Panc1 (cell line): ENCODE data around the gene COL27A1. TPM values are rescaled to one million over a fixed set of nuclear protein-coding genes. Genes with fewer than 3 reads are reported as not detected.

Experiments
- ATAC-seq: fragments of 200-7000 bp; cut with Tn5 transposase; 2 replicates; pipeline ENCODE4 v1.9.1; 2020; ENCODE audit warnings: mild to moderate bottlenecking, moderate library complexity
- BruUV-seq: library from RNA; stranded (reverse); fragments of 400-500 nt; replicated peaks from 2 replicates; lab custom pipeline; 2021; lab: Mats Ljungman, UMichigan
- CTCF ChIA-PET: fragments of 300-600 bp; sonication (Branson Sonifier 250); formaldehyde crosslinking; loops from one replicate; lab custom pipeline; 2022; ENCODE audit warnings: antibody characterized with exemption; lab: Charles Lee
- POLR2A ChIA-PET: fragments of 300-600 bp; sonication (Branson Sonifier 250); formaldehyde crosslinking; loops from one replicate; lab custom pipeline; 2022; ENCODE audit warnings: antibody characterized with exemption; lab: Charles Lee
- DNase-seq: peaks from one replicate; pipeline ENCODE4 v3.0.0-alpha.2; 2010; ENCODE audit warnings: low read depth, low spot score
- H3K27ac ChIP-seq: 2 replicates; pipeline ENCODE4 v1.5.1; 2011; ENCODE audit warnings: mild to moderate bottlenecking, low read length, inconsistent platforms
- H3K27me3 ChIP-seq: fragments of 200-500 bp; sonication (Bioruptor generic); 2 replicates; pipeline ENCODE4 v1.6.0; 2014; ENCODE audit warnings: low read length, inconsistent platforms; ENCODE audit not compliant: control insufficient read depth, insufficient read depth
- H3K36me3 ChIP-seq: fragments of 200-500 bp; sonication (Bioruptor generic); 2 replicates; pipeline ENCODE4 v1.5.1; 2014; ENCODE audit warnings: inconsistent platforms, mild to moderate bottlenecking, low read length, moderate library complexity; ENCODE audit not compliant: control insufficient read depth, insufficient read depth
- H3K4me1 ChIP-seq: 2 replicates; pipeline ENCODE4 v1.5.1; 2011; ENCODE audit warnings: inconsistent platforms, mild to moderate bottlenecking, low read length, moderate library complexity; ENCODE audit not compliant: control insufficient read depth, insufficient read depth
- H3K4me3 ChIP-seq, 2 experiments: 2 replicates each; pipeline ENCODE4 v1.5.1; 2011 to 2012; ENCODE audit warnings: low read depth in 2 of 2, low read length in 2 of 2, mild to moderate bottlenecking in 2 of 2, inconsistent platforms in 1 of 2, moderate library complexity in 1 of 2
- H3K9me3 ChIP-seq: fragments of 200-500 bp; sonication (Bioruptor generic); 2 replicates; pipeline ENCODE4 v1.5.1; 2014; ENCODE audit warnings: low read depth, mild to moderate bottlenecking, inconsistent platforms, low read length, moderate library complexity; ENCODE audit not compliant: control insufficient read depth, insufficient read depth
- POLR2AphosphoS5 ChIP-seq: IDR thresholded peaks from 2 replicates; pipeline ENCODE4 v1.6.1; 2012; ENCODE audit warnings: mild to moderate bottlenecking, low read depth, low read length, moderate library complexity
- SIN3A ChIP-seq: IDR thresholded peaks from 2 replicates; pipeline ENCODE4 v1.6.1; 2012; ENCODE audit warnings: low read depth, mild to moderate bottlenecking, low read length, moderate library complexity, borderline replicate concordance; ENCODE audit not compliant: insufficient read depth
- TCF7L2 ChIP-seq: IDR thresholded peaks from 2 replicates; pipeline ENCODE4 v1.6.1; 2011; ENCODE audit warnings: mild to moderate bottlenecking, low read depth, low read length, inconsistent platforms
- in situ Hi-C: cut with HindIII; loops from 2 replicates; pipeline ENCODE4 v1.10.0; 2016; ENCODE audit warnings: low sequenced_read_pairs, low pct_unique_long_range_greater_than_20kb
- intact Hi-C: fragments of 100-400 bp; cut with micrococcal nuclease; formaldehyde crosslinking; loops from one replicate; pipeline ENCODE4 v1.10.0; 2022; ENCODE audit not compliant: unreplicated experiment
- total RNA-seq: library from RNA; stranded (reverse); gene quantifications from one replicate; pipeline ENCODE4 v1.2.1, GENCODE V29; 2021; ENCODE audit not compliant: unreplicated experiment
- TF ChIP-seq, protein P1 (sequence below): fragments of 450-650 bp; IDR thresholded peaks from 2 replicates; pipeline ENCODE4 v1.5.1; 2017; ENCODE audit warnings: mild to moderate bottlenecking
- TF ChIP-seq, protein P2 (sequence below), 2 experiments: IDR thresholded peaks; 2 replicates each; pipeline ENCODE4 v1.6.1; 2011 to 2012; ENCODE audit warnings: low read depth in 2 of 2, control low read depth in 1 of 2, low read length in 1 of 2, mild to moderate bottlenecking in 1 of 2, moderate library complexity in 1 of 2; ENCODE audit not compliant: insufficient read depth in 1 of 2

The COL27A1 gene
- total RNA-seq, 1 experiment from 2014 or later, result 5.1 TPM

DNA sequence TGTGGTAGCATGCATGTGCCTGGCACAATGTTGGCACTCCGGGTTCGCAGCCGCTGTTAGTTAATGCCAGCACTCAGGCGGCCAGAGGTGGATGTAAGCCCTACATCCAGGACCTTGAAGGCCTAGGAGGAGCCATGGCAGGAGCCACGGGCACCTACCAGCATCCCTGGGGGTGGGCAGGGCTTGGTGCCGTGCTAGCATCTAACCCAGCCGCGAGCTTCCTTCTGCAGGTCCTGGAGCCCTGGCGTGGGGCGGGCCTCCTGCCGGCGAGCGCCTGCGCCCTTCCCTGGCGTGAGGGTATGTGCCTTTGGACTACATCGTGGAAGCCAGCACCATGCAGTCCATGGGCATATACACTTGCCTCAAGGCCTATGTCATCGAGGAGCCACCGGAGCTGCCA lies 53.8 kb downstream of the COL27A1 start:
- no peaks in the 10 kb centered on the region for H3K4me1 ChIP-seq
- H3K4me3 ChIP-seq, result no peak overlapping the region
- ChIA-PET POLR2A (no interaction called here), CTCF (no interaction called here)
- DNase-seq, result no peak
- in situ Hi-C loops, result no loop called here
- intact Hi-C loops, result no loop called here
- no peak overlapping the region for H3K27ac ChIP-seq
- no peak for ATAC-seq
- no peaks in the 10 kb centered on the region for H3K27me3 ChIP-seq
- no TSS peak for BruUV-seq
- TF ChIP-seq, protein P1, sequence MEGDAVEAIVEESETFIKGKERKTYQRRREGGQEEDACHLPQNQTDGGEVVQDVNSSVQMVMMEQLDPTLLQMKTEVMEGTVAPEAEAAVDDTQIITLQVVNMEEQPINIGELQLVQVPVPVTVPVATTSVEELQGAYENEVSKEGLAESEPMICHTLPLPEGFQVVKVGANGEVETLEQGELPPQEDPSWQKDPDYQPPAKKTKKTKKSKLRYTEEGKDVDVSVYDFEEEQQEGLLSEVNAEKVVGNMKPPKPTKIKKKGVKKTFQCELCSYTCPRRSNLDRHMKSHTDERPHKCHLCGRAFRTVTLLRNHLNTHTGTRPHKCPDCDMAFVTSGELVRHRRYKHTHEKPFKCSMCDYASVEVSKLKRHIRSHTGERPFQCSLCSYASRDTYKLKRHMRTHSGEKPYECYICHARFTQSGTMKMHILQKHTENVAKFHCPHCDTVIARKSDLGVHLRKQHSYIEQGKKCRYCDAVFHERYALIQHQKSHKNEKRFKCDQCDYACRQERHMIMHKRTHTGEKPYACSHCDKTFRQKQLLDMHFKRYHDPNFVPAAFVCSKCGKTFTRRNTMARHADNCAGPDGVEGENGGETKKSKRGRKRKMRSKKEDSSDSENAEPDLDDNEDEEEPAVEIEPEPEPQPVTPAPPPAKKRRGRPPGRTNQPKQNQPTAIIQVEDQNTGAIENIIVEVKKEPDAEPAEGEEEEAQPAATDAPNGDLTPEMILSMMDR, result no peak
- TF ChIP-seq POLR2AphosphoS5 (no peak), TCF7L2 (no peak), SIN3A (no peak)
- no peaks in the 10 kb centered on the region for H3K36me3 ChIP-seq
- H3K9me3 ChIP-seq, result no peaks in the 10 kb centered on the region

DNA sequence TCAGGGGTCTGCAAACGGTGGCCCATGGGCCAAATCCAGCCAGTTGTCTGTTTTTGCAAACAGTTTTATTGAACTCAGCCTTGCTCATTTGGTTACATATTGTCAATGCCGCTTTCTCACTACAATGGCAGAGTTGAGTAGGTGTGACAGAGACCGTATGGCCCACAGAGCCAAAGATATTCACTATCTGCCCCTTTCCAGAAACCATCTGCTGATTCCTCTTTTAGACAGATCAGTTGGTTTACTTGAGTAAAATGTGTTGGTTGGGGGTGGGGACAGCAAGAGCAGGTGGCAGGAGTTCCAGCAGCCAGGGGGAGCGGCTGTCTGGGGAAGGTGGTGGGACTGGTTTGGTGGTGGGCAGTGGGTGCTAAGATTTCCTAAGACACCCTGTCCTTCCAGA lies 54.8 kb downstream of the COL27A1 start:
- intact Hi-C loops, result no loop called here
- in situ Hi-C loops, result no loop called here
- ChIA-PET POLR2A (no interaction called here), CTCF (no interaction called here)
- no TSS peak for BruUV-seq
- Histone ChIP-seq H3K4me1 (no peaks in the 10 kb centered on the region), H3K27ac (no peak overlapping the region), H3K4me3 (no peak overlapping the region), H3K36me3 (no peaks in the 10 kb centered on the region), H3K27me3 (no peaks in the 10 kb centered on the region), H3K9me3 (no peaks in the 10 kb centered on the region)
- no peak for ATAC-seq
- no peak for DNase-seq
- TF ChIP-seq TCF7L2 (no peak), POLR2AphosphoS5 (no peak), SIN3A (no peak)
- TF ChIP-seq, protein P1, result no peak
- TF ChIP-seq, protein P2, sequence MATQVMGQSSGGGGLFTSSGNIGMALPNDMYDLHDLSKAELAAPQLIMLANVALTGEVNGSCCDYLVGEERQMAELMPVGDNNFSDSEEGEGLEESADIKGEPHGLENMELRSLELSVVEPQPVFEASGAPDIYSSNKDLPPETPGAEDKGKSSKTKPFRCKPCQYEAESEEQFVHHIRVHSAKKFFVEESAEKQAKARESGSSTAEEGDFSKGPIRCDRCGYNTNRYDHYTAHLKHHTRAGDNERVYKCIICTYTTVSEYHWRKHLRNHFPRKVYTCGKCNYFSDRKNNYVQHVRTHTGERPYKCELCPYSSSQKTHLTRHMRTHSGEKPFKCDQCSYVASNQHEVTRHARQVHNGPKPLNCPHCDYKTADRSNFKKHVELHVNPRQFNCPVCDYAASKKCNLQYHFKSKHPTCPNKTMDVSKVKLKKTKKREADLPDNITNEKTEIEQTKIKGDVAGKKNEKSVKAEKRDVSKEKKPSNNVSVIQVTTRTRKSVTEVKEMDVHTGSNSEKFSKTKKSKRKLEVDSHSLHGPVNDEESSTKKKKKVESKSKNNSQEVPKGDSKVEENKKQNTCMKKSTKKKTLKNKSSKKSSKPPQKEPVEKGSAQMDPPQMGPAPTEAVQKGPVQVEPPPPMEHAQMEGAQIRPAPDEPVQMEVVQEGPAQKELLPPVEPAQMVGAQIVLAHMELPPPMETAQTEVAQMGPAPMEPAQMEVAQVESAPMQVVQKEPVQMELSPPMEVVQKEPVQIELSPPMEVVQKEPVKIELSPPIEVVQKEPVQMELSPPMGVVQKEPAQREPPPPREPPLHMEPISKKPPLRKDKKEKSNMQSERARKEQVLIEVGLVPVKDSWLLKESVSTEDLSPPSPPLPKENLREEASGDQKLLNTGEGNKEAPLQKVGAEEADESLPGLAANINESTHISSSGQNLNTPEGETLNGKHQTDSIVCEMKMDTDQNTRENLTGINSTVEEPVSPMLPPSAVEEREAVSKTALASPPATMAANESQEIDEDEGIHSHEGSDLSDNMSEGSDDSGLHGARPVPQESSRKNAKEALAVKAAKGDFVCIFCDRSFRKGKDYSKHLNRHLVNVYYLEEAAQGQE (IDR thresholded peaks at IDR 0.05; ENCODE audit: insufficient read depth in 1 of 2, low read depth in 2 of 2, low read length in 1 of 2), result no peak
